SH-SY5Y (cell line): Measurements from ENCODE around the gene MRI1.

Experiments
- GATA2 ChIP-seq: IDR thresholded peaks from 2 replicates; pipeline ENCODE4 v1.6.1; 2011; ENCODE audit warnings: mild to moderate bottlenecking, low read depth, low read length
- GATA3 ChIP-seq: IDR thresholded peaks from 2 replicates; pipeline ENCODE4 v1.6.1; 2011; ENCODE audit warnings: low read depth, mild to moderate bottlenecking, low read length, moderate library complexity

MRI1 gene

DNA sequence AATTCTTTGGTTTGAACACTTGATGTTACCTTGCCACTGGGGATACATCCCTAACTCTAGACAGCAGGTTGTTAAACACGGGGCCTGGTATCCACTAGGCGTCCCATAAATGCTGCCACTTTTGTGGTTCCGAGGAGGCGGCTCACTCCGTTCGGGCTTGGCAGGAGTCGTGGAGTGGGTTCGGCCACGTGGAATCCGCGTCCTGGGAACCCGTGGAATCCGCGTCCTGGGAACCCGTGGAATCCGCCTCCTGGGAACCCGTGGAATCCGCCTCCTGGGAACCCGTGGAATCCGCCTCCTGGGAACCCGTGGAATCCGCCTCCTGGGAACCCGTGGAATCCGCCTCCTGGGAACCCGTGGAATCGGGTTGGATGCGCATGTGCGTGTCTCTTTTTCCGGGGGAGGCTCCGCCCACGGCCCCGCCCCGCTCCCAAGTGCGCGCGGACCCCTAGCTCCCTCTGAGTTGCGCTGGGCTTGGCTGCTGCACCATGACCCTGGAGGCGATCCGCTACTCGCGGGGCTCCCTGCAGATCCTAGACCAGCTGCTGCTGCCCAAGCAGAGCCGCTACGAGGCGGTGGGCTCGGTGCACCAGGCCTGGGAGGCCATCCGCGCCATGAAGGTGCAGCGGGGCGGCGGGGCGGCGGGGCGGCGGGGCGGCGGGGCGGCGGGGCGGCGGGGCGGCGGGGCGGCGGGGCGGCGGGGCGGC, at the start of gene MRI1:
Gene MRI1 (plus strand): TSS at position 422 of the 707 bp plus-strand sequence. CDS start 67 bp downstream, at position 489.
- no peak for TF ChIP-seq GATA3
- TF ChIP-seq GATA2, result no peak

DNA sequence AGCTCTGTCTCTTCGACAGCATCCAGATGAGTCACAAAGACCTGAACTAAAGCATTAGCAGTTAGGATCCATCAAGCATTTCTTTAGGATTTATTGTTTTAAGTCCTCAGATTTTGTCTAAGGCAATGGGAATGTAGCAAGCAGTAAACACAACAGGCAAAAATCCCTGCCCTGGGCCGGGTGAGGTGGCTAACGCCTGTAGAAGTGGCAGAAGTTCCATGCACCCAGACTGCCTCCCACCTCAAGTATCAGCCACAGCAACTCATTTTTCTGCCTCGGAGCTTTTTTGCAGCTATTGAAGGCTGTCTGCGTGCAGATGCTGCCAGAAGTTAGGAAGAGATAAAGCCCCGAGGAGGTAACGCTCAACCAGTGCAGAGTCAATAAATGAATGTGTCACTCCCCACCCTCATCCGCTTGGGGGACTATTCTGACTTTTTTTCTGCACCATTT, 47.1 kb upstream of the MRI1 start:
- no peak for TF ChIP-seq GATA2

DNA sequence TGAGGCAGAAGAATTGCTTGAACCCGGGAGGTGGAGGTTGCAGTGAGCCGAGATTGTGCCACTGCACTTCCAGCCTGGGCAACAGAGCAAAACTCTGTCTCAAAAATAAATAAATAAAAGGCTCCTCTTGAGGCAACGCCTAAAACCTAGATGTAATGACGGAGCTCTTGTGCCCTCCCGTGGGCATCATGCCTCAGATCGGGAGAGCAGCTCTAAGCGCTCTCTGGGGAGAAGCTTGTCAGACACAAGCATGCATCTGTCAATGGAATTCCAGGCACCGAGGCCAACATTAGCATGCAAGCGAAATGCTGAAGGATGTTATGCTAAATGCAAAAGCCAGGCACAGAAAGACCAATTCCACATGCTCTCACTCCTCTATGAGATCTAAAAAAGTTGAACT, 45.6 kb upstream of the MRI1 start:
- TF ChIP-seq GATA2, result no peak
- no peak for TF ChIP-seq GATA3

DNA sequence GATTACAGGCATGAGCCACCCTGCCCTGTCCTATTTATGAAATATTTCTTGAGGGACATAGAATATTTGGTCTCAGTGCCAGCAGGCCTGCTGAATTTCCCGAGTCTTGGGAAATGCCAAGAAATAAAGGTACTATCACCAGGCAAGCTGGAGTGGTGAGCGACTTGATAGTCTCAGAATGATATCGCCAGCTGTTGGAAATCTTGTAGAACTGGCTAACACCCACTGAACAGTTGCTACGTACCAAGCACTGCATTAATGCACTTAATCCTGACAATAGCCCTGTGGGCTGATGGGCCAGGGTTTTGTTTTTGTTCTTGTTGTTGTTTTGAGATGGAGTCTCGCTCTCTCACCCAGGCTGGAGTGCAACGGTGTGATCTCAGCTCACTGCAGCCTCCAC, 42.2 kb upstream of the MRI1 start:
- TF ChIP-seq GATA3, result no peak
- TF ChIP-seq GATA2, result no peak

DNA sequence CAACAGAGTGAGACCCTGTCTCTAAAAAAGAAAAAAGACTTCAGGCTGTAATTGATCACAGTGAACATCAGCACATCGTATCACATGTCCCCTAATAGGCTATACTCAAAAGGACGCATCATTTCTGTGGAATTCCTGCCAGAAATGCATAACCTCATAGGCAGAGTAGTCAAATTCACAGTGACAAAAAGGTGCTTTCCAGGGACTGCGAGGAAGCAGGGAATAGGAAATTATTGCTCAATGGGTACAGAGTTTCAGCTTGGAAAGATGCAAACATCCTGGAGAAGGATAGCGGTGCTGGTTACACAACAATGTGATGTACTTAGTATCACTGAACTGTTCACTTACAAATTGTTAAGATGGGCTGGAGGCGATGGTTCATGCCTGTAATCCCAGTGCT, 41.1 kb upstream of the MRI1 start:
- TF ChIP-seq GATA2 (no peak), GATA3 (no peak)

DNA sequence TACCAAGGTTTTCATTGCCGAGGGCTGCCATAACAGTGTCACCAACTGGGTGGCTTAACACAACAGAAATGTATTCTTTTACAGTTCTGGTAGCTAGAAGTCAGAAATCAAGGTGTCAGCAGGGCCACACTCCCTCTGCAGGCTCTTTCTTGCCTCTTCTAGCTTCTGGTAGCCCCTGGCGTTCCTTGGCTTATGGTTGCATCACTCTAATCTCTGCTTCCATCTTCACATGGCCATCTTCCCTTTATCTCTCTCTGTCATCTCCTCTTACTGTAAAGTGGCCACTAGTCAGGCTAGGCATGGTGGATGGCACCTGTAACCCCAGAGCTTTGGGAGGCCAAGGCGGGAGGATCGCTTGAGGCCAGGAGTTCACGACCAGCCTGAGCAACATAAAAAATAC, 38.0 kb upstream of the MRI1 start:
- TF ChIP-seq GATA2, result no peak

DNA sequence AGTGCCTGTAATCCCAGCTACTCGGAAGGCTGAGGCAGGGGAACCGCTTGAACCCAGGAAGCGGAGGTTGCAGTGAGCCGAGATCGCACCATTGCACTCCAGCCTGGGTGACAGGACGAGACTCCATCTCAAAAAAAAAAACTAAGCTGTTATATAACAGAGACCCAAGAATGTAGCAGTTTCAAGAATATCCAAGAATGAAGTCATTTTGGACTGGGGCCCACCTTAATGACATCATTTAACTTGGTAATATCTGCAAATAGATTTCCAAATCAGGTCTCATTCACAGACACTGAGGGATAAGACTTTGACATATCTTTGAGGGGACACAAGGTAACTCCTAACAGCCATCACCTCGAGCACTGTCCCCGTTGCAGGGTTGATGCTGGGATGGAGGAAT, 36.5 kb upstream of the MRI1 start:
- no peak for TF ChIP-seq GATA2
- TF ChIP-seq GATA3, result no peak

DNA sequence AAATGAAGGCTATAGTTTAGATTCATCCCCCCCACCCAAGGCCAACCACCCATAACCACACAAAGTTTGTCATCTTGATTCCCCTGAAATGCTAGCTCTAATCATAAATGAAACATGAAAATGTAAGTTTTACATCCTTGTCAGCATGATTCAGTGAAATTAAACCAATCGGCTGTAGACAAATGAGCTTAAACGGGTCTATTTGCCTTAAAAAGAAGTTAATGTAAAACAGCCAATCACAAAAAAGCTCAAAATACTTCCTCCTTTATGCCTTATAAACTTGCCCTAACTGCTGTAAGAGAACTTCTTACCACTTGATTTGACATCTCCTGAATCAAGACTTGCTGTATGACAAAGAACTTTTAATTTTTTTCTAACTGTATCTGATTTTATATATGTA, 34.5 kb upstream of the MRI1 start:
- no peak for TF ChIP-seq GATA2
- TF ChIP-seq GATA3, result no peak

DNA sequence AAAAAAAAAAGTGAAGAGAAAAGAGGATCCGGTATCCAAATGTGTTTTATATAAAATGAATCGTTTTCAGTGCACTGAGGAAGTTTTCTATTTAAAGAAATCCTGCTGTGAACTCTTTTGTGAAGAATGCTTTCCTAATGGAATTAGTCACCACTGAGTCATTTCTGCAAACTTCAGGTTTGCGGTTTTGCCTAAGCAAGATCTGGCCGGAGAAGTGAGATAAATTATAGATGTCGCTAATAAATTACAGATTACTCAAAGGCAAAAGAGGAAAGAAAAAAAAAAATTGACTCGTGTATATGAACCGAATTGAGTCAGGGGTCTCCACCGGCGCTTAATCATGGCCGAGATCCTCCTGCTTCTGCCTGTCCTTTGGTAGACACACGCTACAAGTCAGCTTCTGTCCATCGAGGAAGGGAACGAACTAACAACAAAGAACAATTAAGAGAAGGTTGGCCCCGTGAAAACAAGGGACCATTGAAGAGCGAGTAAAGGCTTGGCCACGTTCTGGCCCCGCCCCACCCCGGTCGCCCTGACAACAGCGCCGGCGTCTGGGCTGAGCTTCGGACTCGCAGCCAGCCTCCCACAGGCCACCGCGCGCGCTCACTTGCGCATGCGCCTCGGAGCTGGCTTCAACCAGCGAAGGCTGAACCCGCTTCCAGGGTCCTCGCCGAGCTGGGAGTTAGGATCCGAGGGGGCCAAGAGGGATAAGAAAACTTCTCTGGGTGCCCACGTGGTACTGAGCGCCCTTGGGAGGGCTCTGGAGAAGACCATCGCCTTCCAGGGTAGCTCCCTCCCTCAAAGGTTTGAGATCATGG, 33.0 kb upstream of the MRI1 start:
- no peak for TF ChIP-seq GATA3
- no peak for TF ChIP-seq GATA2

DNA sequence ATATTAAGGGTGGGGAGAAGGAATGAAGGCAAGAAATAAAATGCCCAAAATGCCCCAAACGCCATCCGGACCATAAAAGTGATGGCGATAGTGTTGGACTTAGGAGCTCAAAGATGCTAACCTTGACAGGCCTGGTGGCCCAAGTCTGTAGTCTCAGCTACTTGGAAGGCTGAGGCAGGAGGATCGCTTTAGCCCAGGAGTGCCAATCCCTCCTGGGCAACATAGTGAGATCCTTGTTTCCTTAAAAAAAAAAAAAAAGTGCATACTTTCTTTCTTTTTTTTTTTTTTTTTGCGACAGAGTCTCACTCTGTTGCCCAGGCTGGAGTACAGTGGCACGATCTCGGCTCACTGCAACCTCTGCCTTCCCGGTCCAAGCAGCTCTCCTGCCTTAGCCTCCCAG, 32.0 kb upstream of the MRI1 start:
- no peak for TF ChIP-seq GATA3

DNA sequence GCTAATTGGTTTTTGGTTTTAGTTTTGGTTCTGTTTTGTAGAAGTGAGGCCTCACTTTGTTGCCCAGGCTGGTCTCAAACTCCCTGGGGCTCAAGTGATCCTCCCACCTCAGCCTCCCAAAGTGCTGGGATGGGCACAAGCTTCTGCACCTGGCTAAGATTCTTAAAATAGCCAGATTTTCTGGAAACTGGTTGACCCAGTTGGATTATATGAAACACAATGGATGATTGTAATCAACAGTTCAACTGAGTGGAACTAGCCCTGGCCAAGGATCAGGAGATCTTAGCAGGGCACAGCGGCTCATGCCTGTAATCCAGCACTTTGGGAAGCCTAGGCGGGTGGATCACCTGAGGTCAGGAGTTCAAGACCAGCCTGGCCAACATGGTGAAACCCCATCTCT, 29.6 kb upstream of the MRI1 start:
- TF ChIP-seq GATA3 (no peak), GATA2 (no peak)

DNA sequence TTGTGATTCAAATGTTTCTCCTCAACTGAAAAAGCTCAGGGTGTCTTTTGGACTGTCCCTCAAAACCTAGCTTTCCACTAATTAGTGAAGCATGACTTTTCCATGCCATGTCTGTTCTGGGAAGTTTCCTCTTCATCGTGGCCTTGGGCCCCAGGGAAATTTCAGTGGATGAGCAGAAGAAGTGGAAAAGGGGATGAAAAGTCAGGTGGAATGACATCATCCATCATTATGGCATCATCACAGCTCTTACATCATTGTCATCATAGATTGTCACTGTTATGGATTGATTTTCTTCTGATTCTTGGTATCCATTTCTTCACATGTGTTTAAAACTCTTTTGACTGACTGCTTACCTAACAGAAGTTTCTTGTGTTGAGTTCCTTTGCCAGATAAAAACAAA, 26.2 kb upstream of the MRI1 start:
- TF ChIP-seq GATA2 (no peak), GATA3 (no peak)

DNA sequence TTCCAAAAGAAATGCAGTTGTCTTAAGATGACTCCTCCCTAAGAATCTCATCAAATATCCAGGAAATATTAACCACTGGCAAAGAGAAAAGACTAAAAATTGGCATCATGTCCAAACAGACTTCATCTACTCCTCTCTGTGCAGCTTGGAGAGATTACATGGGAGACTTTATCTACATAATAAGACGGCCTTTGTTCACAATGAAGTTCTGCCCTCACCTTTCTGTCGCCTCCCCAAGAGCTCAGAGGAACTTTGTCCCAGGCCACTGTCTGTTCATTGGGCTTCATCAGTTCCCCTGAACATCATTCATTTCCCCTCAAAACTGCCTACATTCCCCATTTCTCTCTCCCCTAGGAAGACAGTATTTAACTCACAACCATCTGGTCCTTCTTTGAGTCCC, 22.4 kb upstream of the MRI1 start:
- TF ChIP-seq GATA3 (no peak), GATA2 (no peak)

DNA sequence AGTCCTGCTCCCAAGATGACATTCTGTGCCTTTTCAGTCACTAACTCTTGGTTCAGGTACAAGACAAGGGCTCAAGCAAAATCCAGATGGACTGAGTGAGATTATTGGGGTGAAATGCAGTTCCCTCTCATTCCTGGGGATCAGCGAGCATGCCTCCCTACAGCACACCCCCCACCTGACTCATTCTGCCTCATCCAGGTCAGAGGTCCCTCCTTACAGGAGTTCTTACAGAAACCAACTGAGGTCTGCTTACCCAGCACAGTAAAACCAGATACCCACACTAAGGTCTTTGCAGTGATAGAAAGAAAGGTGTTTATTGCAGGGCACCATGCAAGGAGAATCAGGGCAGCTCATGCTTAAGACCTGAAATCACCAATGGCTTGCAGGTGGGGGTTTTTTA, 21.6 kb upstream of the MRI1 start:
- TF ChIP-seq GATA3 (no peak), GATA2 (no peak)

DNA sequence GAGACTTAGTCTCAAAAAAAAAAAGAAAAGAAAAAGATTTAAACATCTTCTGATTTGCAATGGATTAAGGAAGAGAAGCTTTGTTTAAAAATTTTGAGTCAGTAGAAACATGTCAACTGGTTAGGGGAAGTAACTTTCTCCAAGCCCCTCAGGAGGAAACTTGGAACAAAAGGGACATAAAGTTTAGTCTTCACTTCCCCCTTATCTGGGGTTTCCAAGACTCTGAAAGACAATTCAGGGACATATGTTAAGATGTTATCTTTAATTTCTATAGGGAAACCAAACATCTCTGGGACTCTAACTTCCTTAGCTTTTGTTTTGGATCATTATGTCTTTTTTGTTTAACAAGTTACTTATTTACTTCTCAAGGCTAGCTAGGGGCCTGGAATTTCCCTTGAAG, 20.1 kb upstream of the MRI1 start:
- TF ChIP-seq GATA3 (no peak), GATA2 (no peak)
